ENCODE data around the gene KCTD19. TPM values are rescaled to one million over a fixed set of nuclear protein-coding genes. Genes with fewer than 3 reads are reported as not detected.

Gene KCTD19
- polyA plus RNA-seq, 1 donor (not counting 4 experiments of a cell fraction or from before 2014, with no cell fraction given): not detected

- TF ChIP-seq CTCF (optimal IDR thresholded peaks at IDR 0.05 in 1 of 3, IDR thresholded peaks at IDR 0.05 in 1 of 3, conservative IDR thresholded peaks at IDR 0.05 in 1 of 3; ENCODE audit: extremely low read depth in 1 of 3, insufficient read depth in 2 of 3, low read length in 3 of 3) (no peak), EZH2 (IDR thresholded peaks at IDR 0.05; ENCODE audit: low read length) (no peak)
- Histone ChIP-seq H3K27me3 (ENCODE audit: control insufficient read depth, extremely low read depth, insufficient read depth, low read length) (peaks cover 47% of the 10 kb centered on the region), H3K4me3 (ENCODE audit: control insufficient read depth in 2 of 3, extremely low read depth in 1 of 3, insufficient read depth in 2 of 3, low read depth in 1 of 3, low read length in 3 of 3) (no peak overlapping the region), H3K9me3 (ENCODE audit: control insufficient read depth, low read depth, low read length) (no peaks in the 10 kb centered on the region), H3K9me1 (ENCODE audit: control insufficient read depth, extremely low read depth, insufficient read depth, low read length) (no peaks in the 10 kb centered on the region), H3K79me2 (ENCODE audit: control insufficient read depth, insufficient read depth, low read length) (no peaks in the 10 kb centered on the region), H3K4me1 (ENCODE audit: control insufficient read depth, extremely low read depth, insufficient read depth, low read length) (no peaks in the 10 kb centered on the region), H3K9ac (ENCODE audit: control insufficient read depth, extremely low read depth, insufficient read depth, low read length) (no peak overlapping the region), H3K4me2 (ENCODE audit: control insufficient read depth, extremely low read depth, insufficient read depth, low read depth, low read length) (no peak overlapping the region), H3K27ac (ENCODE audit: control insufficient read depth, insufficient read depth, low read length) (no peak overlapping the region), H2AFZ (ENCODE audit: control insufficient read depth, low read length) (no peak overlapping the region), H4K20me1 (ENCODE audit: control insufficient read depth, extremely low read depth, insufficient read depth, low read length) (no peaks in the 10 kb centered on the region), H3K36me3 (ENCODE audit: control insufficient read depth in 2 of 2, extremely low read depth in 1 of 2, insufficient read depth in 2 of 2, low read length in 2 of 2) (no peaks in the 10 kb centered on the region)
- FAIRE-seq (no peak), DNase-seq (ENCODE audit: low read depth, low spot score) (no peak)
- dilution Hi-C loops (cut with MboI; ENCODE audit: extremely low pct_ligation_motif_present, low sequenced_read_pairs): no loop called here
These were observed 42.5 kb downstream of the KCTD19 start for GRCh38 chr16:67283826-67284555.

DNA sequence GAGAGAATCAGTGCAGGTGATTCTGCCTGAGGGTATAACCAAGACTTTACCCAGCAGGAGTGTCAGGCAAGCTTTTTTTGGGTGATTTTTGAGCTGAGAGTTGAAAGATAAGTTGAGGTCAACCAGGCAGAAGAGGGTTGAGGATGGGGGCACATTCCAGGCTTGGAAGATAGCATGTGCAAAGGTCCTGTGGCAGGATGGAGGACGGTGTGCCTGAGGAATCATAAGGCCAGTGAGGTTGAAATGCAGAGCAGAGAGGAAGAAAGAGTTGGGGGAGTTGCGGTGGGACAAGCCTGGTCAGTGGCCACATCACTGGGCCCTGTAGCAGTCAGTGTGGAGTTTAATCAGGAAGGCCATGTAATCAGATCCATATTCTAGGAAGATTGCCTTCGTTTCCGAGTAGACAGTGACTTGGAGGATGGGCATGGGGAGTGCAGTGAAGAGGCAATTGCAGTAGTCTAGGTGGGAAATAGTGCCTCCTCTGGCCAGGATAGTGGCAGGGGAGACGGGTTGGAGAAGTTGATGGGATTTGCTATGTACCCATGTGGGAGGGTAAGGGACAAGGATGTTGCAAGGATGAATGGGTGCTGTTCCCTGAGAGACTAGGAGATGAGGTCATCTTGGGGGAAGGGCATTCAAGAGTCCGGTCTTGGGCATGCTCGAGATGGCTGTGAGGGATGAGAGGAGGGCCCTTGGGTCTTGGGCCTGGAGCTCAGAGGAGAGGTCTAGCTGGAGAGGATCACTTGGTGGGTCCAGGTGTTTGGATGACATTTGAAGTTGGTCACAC, 43.3 kb downstream of the KCTD19 start:
- peaks cover 50% of the 10 kb centered on the region for H3K27me3 ChIP-seq (ENCODE audit: control insufficient read depth, extremely low read depth, insufficient read depth, low read length)
- no peak overlapping the region for H3K4me2 ChIP-seq (ENCODE audit: control insufficient read depth, extremely low read depth, insufficient read depth, low read depth, low read length)
- H2AFZ ChIP-seq (ENCODE audit: control insufficient read depth, low read length): no peak overlapping the region
- no peak overlapping the region for H3K27ac ChIP-seq (ENCODE audit: control insufficient read depth, insufficient read depth, low read length)
- no peaks in the 10 kb centered on the region for H3K79me2 ChIP-seq (ENCODE audit: control insufficient read depth, insufficient read depth, low read length)
- H3K9ac ChIP-seq (ENCODE audit: control insufficient read depth, extremely low read depth, insufficient read depth, low read length): no peak overlapping the region
- no peak for DNase-seq (ENCODE audit: low read depth, low spot score)
- TF ChIP-seq EZH2 (IDR thresholded peaks at IDR 0.05; ENCODE audit: low read length) (no peak), CTCF (optimal IDR thresholded peaks at IDR 0.05 in 1 of 3, IDR thresholded peaks at IDR 0.05 in 1 of 3, conservative IDR thresholded peaks at IDR 0.05 in 1 of 3; ENCODE audit: extremely low read depth in 1 of 3, insufficient read depth in 2 of 3, low read length in 3 of 3) (no peak)
- FAIRE-seq: no peak
- no peaks in the 10 kb centered on the region for H3K9me3 ChIP-seq (ENCODE audit: control insufficient read depth, low read depth, low read length)
- H3K9me1 ChIP-seq (ENCODE audit: control insufficient read depth, extremely low read depth, insufficient read depth, low read length): no peaks in the 10 kb centered on the region
- H3K36me3 ChIP-seq (ENCODE audit: control insufficient read depth in 2 of 2, extremely low read depth in 1 of 2, insufficient read depth in 2 of 2, low read length in 2 of 2): no peaks in the 10 kb centered on the region
- H3K4me1 ChIP-seq (ENCODE audit: control insufficient read depth, extremely low read depth, insufficient read depth, low read length): peaks cover 6% of the 10 kb centered on the region
- no peak overlapping the region for H3K4me3 ChIP-seq (ENCODE audit: control insufficient read depth in 2 of 3, extremely low read depth in 1 of 3, insufficient read depth in 2 of 3, low read depth in 1 of 3, low read length in 3 of 3)
- dilution Hi-C loops (cut with MboI; ENCODE audit: extremely low pct_ligation_motif_present, low sequenced_read_pairs): no loop called here
- H4K20me1 ChIP-seq (ENCODE audit: control insufficient read depth, extremely low read depth, insufficient read depth, low read length): no peaks in the 10 kb centered on the region

Data from keratinocyte (primary cell).